Activated gamma-delta T cell treated with anti-CD3 and anti-CD28 coated beads, Interleukin-2, amount 50 U/mL, for 16 hours (primary cell): Measurements from ENCODE around the gene THAP7.

Experiments used
- DNase-seq: peaks from one replicate; pipeline ENCODE4 v3.0.0-alpha.2; 2020; ENCODE audit warnings: low read depth

Gene THAP7

DNA sequence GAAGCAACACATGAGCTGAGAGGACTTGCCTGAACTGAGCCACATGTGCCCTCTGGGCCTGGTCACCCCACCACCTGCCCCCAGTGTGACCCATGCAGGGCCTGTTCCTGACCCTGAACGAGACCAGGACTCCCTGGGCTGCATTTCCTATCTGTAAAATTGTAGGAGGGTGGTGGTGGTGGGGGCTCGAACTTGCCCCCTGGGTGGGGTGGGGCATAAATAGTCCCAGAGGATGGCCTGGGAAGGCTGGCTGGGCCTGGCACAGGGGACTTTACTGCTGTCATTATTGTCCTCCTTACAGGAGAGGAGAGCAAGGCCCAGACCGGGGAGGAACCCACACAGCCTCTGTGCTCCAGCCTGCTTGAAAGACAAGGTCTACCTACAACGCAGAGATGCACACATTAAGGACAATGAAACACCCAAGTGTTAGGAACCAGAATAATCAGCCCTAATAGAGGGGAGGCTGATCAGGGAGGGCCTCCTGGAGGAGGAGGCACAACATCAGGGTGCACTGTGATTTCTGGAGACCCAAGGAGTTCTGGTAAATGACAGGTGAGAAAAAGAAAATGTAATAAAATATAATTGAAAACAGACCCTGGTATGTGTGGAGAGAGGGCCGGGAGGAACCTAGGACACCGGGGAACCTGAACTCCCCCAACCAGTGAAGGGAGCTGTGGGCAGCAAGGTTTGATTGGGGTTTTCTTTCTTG lies 37.7 kb downstream of the THAP7 start:
- DNase-seq: no peak

DNA sequence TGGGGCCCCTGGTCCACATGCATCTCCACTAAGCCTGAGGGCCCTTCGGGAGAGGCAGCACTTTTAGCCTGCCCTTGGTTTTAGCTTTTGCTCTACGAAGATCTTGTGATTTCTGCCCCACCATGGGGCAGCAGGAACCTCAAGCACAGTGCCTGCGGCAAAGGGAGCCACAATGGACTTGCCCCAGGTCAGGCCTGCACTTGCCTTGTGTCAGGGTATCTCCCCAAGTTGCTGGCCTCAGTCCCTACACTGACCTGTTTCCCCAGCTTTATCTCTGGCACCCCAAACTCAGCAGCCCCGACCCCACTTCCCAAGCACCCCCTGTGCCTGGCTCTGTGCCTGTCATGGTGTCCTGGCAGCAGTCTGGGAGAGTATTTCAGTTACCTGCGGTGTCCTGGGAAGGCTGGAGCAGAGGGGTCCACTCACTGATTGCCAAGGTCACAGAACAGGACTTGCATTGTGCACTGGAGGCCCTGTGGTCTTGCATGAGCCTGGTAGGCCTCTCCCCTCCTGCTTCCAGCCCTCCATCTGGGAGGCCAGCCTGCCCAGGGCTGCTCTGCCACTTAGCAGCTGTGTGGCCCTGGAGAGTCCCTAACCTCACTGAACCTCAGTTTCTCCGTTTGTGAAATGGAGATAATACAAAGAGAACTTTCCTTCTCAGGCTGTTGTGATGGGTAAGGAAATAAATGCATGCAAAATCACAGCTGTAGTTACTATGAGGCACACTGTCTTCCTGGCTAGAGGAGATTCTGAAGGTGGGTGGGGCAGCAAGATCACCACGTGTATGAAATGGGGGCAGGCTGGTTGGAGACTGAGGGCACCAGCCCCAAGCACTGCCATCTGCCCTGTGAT lies 38.5 kb downstream of the THAP7 start:
- DNase-seq: no peak

DNA sequence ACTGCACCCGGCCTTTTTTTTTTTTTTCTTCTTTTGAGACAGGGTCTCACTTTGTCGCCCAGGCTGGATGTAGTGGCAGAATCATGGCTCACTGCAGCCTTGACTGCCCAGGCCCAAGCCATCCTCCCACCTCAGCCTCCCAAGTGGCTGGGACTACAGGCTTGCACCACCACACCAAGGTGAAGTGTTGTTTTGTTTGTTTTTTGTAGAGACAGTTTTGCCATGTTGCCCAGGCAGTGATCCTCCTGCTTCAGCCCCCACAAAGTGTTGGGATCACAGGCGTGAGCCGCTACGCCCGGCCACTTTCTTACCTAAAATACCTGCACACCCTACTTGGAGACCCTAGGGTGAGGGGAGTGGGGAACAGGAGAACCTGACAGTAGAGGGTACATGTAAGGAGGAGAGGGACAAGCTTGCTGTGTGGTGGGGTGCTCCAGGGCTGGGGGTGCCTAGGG lies 39.4 kb downstream of the THAP7 start:
- no peak for DNase-seq

GRCh38 chr22:20960609-20961008 lies 41.3 kb downstream of the THAP7 start:
- no peak for DNase-seq

- DNase-seq: no peak
Measured at GRCh38 chr22:20959578-20960461, 42.1 kb downstream of the THAP7 start.

DNA sequence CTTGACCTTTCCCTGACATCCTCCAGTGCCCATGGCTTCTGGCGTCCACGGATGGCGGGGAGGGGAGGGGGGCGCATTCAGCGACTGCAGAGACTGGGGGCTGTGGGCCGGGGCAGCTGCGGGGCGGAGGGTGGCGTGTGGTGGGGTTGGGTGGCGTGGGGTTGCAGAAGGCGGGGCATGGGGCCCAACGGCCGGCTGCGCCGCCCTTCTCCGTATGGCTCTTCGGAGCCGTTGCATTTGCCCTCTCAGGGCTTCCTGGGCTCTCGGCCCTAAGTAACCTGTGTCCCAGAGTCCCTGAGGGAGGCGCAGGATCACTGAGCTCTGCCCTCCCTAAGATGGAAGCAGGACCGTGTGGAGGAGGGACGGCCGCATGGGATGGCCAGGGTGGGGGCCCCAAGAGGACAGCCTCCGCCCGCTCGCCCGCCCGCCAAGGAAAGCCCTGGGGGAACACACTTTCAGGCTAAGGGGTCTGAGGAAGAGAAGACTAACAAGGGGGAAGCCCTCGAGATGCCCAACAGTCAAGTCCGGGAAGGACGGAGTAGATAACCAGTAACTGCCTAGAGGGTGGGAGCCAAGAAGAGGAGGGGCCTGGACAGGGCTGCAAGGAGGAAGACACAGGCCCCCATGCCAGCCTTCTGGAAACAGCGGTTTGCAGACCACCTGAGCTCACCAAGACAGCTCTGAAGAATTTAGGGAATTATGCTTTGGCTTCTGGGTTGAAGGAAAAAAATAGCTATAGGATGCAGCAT lies 44.1 kb downstream of the THAP7 start:
- DNase-seq: no peak

- no peak for DNase-seq
Measured at GRCh38 chr22:20957102-20957682, 44.7 kb downstream of the THAP7 start.

DNA sequence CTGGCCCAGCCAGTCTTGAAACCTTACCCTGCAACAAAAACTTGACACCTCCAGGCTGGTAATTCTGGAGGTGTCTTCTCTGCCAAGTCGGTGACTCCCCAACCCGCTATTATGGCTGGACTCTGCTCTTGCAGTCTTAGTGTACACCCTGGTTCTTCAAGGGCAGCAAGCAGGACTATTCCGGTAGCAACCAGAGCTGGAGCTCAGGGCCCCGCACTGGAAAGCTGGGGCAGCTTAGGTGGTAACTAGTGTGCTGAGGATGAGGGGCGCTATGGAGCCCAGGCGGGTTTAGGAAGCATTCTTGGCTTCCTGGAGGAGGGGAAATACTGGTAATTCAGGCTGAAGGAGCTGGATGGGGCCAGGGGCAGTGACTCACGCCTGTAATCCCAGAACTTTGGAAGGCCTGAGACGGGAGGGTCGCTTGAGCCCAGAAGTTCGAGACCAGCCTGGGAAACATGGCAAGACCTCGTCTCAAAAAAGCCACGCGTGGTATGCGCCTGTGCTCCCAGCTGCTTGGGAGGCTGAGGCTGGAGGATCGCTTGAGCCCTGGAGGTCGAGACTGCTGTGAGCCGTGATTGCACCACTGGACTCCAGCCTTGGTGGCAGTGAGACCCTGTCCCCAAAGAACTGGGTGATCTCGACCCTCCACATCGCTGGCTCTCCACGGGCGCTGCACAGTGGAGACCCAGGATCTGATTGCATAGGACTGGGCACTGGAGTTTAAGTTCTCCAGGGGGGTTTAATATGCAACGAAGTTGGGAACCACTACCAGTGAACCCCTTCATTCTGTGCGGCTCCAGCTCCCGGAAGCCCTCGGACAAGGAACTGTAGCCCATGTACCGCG lies 45.4 kb downstream of the THAP7 start:
- no peak for DNase-seq

- DNase-seq: no peak
Measured at GRCh38 chr22:20955548-20955947, 46.4 kb downstream of the THAP7 start.

GRCh38 chr22:20953668-20954500 lies 48.0 kb downstream of the THAP7 start:
- DNase-seq: no peak

- DNase-seq: no peak
Measured at GRCh38 chr22:20953342-20953608, 48.6 kb downstream of the THAP7 start.

DNA sequence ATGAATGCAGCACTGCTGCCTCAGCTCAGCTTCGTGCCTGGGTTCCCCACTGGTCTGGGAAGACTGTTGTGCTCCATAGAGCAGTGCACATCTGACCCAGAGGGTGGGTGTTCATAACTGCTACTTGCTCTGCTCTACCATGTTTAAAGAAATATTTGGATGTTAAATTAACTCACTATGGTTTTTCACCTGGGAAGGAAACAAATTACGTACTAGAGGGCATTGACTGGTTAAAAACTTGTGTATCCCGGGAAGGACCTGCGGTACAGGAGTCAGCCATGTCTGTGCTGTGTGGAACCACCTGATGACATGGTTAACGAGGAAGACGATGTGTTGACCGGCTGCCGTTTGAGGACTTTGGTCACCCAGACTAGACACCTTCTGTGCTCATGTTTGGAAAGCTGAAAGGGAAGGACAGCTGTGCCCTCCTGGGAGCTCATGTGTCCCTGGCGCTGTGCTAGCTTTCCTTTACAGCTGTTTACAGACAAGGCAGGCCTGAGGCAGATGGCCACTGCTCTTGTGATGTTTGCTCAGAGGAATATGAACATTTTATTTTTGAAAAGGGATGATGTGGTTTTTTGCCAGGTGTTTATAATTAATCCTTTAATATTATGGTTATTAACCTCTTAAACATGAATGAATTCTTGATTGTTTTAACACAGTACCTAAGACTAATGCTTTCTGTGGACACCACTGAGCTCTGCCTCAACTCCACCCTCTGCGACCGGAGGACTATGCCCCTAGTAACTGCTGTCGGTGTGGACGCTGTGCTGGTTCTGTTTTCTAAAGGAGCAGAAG lies 49.2 kb downstream of the THAP7 start:
- no peak for DNase-seq

- DNase-seq: no peak
Measured at GRCh38 chr22:20951932-20952380, 50.0 kb downstream of the THAP7 start.

DNA sequence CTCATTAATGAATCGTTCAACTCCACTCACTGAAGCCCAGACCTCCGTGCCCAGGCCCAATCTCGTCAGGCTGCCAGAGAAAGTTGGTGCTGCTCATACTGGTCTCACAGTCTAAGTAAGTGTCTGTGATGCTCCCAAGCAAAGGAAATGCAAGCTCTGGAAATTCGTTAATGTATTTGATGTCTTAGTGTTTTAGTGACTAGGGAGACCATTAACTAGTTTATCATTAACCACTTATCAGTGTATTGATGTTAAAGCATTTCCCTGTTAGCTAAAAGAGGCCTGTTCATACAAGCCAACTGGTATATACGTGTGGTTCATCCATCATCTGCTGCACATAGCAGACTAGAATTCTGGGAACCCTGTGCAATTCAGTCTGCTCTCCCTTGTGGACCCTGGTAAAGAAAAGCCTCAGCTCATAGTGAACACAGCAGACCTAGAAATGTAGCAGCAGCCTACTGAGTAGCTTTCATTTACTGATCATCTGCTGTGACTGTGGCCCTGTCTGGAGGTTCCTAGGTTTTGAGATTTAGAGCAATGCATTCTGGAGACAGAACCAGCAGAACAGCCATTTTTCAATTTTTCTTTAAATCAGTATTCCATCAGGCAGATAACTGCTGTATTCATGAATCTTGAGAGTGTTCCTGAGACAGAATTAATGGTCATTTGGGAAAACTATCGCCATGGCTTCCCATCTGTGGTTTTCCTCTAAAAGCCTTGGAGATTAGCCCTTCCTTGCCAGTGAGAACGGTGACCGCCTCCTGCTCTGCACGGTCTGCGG lies 50.6 kb downstream of the THAP7 start:
- DNase-seq: no peak

- no peak for DNase-seq
Measured at GRCh38 chr22:20949698-20950183, 52.2 kb downstream of the THAP7 start.
